ENCODE measurements around the gene NSMF.

GRCh38 chr9:137501457-137501856 is 42.3 kb upstream of the NSMF start:
- no peak for TF ChIP-seq POLR2A (IDR thresholded peaks at IDR 0.05)
- TF ChIP-seq, protein P1, sequence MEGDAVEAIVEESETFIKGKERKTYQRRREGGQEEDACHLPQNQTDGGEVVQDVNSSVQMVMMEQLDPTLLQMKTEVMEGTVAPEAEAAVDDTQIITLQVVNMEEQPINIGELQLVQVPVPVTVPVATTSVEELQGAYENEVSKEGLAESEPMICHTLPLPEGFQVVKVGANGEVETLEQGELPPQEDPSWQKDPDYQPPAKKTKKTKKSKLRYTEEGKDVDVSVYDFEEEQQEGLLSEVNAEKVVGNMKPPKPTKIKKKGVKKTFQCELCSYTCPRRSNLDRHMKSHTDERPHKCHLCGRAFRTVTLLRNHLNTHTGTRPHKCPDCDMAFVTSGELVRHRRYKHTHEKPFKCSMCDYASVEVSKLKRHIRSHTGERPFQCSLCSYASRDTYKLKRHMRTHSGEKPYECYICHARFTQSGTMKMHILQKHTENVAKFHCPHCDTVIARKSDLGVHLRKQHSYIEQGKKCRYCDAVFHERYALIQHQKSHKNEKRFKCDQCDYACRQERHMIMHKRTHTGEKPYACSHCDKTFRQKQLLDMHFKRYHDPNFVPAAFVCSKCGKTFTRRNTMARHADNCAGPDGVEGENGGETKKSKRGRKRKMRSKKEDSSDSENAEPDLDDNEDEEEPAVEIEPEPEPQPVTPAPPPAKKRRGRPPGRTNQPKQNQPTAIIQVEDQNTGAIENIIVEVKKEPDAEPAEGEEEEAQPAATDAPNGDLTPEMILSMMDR (IDR thresholded peaks at IDR 0.05) = no peak
